WTC11 (cell line): ENCODE data around the gene SELENON. TPM values are rescaled to one million over a fixed set of nuclear protein-coding genes. Genes with fewer than 3 reads are reported as not detected.
A peak's percentile ranks its signal among the peaks of the same experiment; 100 is the strongest.

Source experiments
- ATAC-seq: fragments of 200-7000 bp; cut with Tn5 transposase; 2 replicates; pipeline ENCODE4 v1.10.0; 2021; ENCODE audit warnings: mild to moderate bottlenecking, moderate library complexity
- CTCF ChIA-PET: fragments of 300-600 bp; sonication (Branson Sonifier 250); formaldehyde crosslinking; loops from one replicate; lab custom pipeline; 2021; ENCODE audit warnings: antibody characterized with exemption; lab: Charles Lee
- POLR2A ChIA-PET: fragments of 350-600 bp; sonication (Branson Sonifier 250); formaldehyde crosslinking; loops from one replicate; lab custom pipeline; 2021; ENCODE audit warnings: antibody characterized with exemption; lab: Charles Lee
- DNase-seq: peaks from one replicate; pipeline ENCODE4 v3.0.0; 2021; ENCODE audit warnings: low spot score
- H3K27ac Mint-ChIP-seq: 2 replicates; pipeline ENCODE4 v1.8.0; 2021; ENCODE audit warnings: mixed read lengths
- H3K27me3 Mint-ChIP-seq: 2 replicates; pipeline ENCODE4 v1.8.0; 2021; ENCODE audit warnings: low read depth, mild to moderate bottlenecking, moderate library complexity, mixed read lengths
- H3K36me3 Mint-ChIP-seq: 2 replicates; pipeline ENCODE4 v1.8.0; 2021; ENCODE audit warnings: mixed read lengths
- H3K4me1 Mint-ChIP-seq: 2 replicates; pipeline ENCODE4 v1.8.0; 2022; ENCODE audit warnings: mixed read lengths
- H3K4me3 Mint-ChIP-seq: 2 replicates; pipeline ENCODE4 v1.8.0; 2021; ENCODE audit warnings: mild to moderate bottlenecking, moderate library complexity, mixed read lengths
- H3K9me3 Mint-ChIP-seq: 2 replicates; pipeline ENCODE4 v1.8.0; 2021; ENCODE audit warnings: mixed read lengths
- FOXP1 ChIP-seq: sonication (generic); formaldehyde crosslinking; IDR thresholded peaks from 2 replicates; pipeline ENCODE4 v1.8.0; 2022; ENCODE audit warnings: missing genetic modification reagents, mild to moderate bottlenecking, moderate library complexity, borderline replicate concordance
- MAX ChIP-seq: sonication (generic); formaldehyde crosslinking; IDR thresholded peaks from 2 replicates; pipeline ENCODE4 v1.8.0; 2022; ENCODE audit warnings: mild to moderate bottlenecking, missing genetic modification reagents
- NFYB ChIP-seq: sonication (generic); formaldehyde crosslinking; conservative IDR thresholded peaks from 2 replicates; pipeline ENCODE4 v1.8.0; 2022; ENCODE audit warnings: low read depth, missing genetic modification reagents
- RELA ChIP-seq: sonication (generic); formaldehyde crosslinking; IDR thresholded peaks from 2 replicates; pipeline ENCODE4 v1.8.1; 2022; ENCODE audit warnings: missing genetic modification reagents, mild to moderate bottlenecking, borderline replicate concordance
- ZNF121 ChIP-seq: sonication (generic); formaldehyde crosslinking; IDR thresholded peaks from 2 replicates; pipeline ENCODE4 v1.8.0; 2023; ENCODE audit warnings: missing genetic modification reagents
- ZNF281 ChIP-seq: sonication (generic); formaldehyde crosslinking; IDR thresholded peaks from 2 replicates; pipeline ENCODE4 v1.8.0; 2023; ENCODE audit warnings: mild to moderate bottlenecking, missing genetic modification reagents
- ZNF396 ChIP-seq: fragments of 250-450 bp; sonication (Bioruptor Pico); IDR thresholded peaks from 2 replicates; pipeline ENCODE4 v1.8.0; 2021; ENCODE audit warnings: mild to moderate bottlenecking, moderate library complexity, borderline replicate concordance
- total RNA-seq: library from RNA; stranded (reverse); gene quantifications from 3 replicates; pipeline ENCODE4 v1.2.3, GENCODE V29; 2021
- TF ChIP-seq, protein P1 (sequence below): sonication (generic); formaldehyde crosslinking; IDR thresholded peaks from 2 replicates; pipeline ENCODE4 v1.8.1; 2023; ENCODE audit warnings: mild to moderate bottlenecking, missing genetic modification reagents
- TF ChIP-seq, protein P2 (sequence below): fragments of 200-600 bp; IDR thresholded peaks from 2 replicates; pipeline ENCODE4 v1.8.0; 2022; ENCODE audit warnings: antibody characterized with exemption
- TF ChIP-seq, protein P3 (sequence below): sonication (generic); formaldehyde crosslinking; IDR thresholded peaks from 2 replicates; pipeline ENCODE4 v1.8.1; 2023; ENCODE audit warnings: mild to moderate bottlenecking, missing genetic modification reagents, borderline replicate concordance
- TF ChIP-seq, protein P4 (sequence below): sonication (generic); formaldehyde crosslinking; IDR thresholded peaks from 2 replicates; pipeline ENCODE4 v1.8.0; 2022; ENCODE audit warnings: mild to moderate bottlenecking, missing genetic modification reagents

SELENON gene
- total RNA-seq, 1 experiment from 2014 or later: 80.2 TPM

GRCh38 chr1:25798666-25799351, 1.2 kb upstream of the SELENON start:
- no peak overlapping the region for H3K27ac Mint-ChIP-seq
- no peaks in the 10 kb centered on the region; the same call in 1 of the 2 replicates for H3K36me3 Mint-ChIP-seq
- 0 out of 2 replicates have a peak, but pooled peaks have one; percentile 19 for TF ChIP-seq FOXP1
- TF ChIP-seq, protein P1, sequence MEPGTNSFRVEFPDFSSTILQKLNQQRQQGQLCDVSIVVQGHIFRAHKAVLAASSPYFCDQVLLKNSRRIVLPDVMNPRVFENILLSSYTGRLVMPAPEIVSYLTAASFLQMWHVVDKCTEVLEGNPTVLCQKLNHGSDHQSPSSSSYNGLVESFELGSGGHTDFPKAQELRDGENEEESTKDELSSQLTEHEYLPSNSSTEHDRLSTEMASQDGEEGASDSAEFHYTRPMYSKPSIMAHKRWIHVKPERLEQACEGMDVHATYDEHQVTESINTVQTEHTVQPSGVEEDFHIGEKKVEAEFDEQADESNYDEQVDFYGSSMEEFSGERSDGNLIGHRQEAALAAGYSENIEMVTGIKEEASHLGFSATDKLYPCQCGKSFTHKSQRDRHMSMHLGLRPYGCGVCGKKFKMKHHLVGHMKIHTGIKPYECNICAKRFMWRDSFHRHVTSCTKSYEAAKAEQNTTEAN (CRISPR knock-in tag): no peak
- no peak for TF ChIP-seq ZNF396 (CRISPR knock-in tag)
- TF ChIP-seq, protein P2, sequence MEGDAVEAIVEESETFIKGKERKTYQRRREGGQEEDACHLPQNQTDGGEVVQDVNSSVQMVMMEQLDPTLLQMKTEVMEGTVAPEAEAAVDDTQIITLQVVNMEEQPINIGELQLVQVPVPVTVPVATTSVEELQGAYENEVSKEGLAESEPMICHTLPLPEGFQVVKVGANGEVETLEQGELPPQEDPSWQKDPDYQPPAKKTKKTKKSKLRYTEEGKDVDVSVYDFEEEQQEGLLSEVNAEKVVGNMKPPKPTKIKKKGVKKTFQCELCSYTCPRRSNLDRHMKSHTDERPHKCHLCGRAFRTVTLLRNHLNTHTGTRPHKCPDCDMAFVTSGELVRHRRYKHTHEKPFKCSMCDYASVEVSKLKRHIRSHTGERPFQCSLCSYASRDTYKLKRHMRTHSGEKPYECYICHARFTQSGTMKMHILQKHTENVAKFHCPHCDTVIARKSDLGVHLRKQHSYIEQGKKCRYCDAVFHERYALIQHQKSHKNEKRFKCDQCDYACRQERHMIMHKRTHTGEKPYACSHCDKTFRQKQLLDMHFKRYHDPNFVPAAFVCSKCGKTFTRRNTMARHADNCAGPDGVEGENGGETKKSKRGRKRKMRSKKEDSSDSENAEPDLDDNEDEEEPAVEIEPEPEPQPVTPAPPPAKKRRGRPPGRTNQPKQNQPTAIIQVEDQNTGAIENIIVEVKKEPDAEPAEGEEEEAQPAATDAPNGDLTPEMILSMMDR: no peak
- TF ChIP-seq, all 79 proteins: peak for 1
- DNase-seq (no peak), ATAC-seq (no peak)
- peaks cover 36% of the 10 kb centered on the region for H3K4me1 Mint-ChIP-seq
- ChIA-PET POLR2A (interaction anchor here (1.0 kb wide), 1 partner anchor 19 kb away, joined by 4 read pairs; no protein-coding TSS in a partner anchor), CTCF (interaction anchor here (0.5 to 6.2 kb wide), 44 partner anchors 10 to 293 kb away, joined by 3 to 80 read pairs (median 5); partner anchors contain the start of gene MAN1C1)
- no peaks in the 10 kb centered on the region for H3K9me3 Mint-ChIP-seq
- peaks cover 4% of the 10 kb centered on the region for H3K27me3 Mint-ChIP-seq
- no peak overlapping the region for H3K4me3 Mint-ChIP-seq

- H3K27ac Mint-ChIP-seq: 0 out of 2 replicates have a peak overlapping the region, but pooled peaks have one; percentile 63
- POLR2A ChIA-PET: no interaction called here
- H3K27me3 Mint-ChIP-seq: peaks cover 4% of the 10 kb centered on the region
- TF ChIP-seq ZNF121 (CRISPR knock-in tag) (peak; percentile 61; the same call in 1 of the 2 replicates), NFYB (CRISPR knock-in tag) (no peak), ZNF281 (peak; percentile 27; the same call in 1 of the 2 replicates), MAX (CRISPR knock-in tag) (peak; percentile 86), RELA (no peak)
- TF ChIP-seq, protein P3, sequence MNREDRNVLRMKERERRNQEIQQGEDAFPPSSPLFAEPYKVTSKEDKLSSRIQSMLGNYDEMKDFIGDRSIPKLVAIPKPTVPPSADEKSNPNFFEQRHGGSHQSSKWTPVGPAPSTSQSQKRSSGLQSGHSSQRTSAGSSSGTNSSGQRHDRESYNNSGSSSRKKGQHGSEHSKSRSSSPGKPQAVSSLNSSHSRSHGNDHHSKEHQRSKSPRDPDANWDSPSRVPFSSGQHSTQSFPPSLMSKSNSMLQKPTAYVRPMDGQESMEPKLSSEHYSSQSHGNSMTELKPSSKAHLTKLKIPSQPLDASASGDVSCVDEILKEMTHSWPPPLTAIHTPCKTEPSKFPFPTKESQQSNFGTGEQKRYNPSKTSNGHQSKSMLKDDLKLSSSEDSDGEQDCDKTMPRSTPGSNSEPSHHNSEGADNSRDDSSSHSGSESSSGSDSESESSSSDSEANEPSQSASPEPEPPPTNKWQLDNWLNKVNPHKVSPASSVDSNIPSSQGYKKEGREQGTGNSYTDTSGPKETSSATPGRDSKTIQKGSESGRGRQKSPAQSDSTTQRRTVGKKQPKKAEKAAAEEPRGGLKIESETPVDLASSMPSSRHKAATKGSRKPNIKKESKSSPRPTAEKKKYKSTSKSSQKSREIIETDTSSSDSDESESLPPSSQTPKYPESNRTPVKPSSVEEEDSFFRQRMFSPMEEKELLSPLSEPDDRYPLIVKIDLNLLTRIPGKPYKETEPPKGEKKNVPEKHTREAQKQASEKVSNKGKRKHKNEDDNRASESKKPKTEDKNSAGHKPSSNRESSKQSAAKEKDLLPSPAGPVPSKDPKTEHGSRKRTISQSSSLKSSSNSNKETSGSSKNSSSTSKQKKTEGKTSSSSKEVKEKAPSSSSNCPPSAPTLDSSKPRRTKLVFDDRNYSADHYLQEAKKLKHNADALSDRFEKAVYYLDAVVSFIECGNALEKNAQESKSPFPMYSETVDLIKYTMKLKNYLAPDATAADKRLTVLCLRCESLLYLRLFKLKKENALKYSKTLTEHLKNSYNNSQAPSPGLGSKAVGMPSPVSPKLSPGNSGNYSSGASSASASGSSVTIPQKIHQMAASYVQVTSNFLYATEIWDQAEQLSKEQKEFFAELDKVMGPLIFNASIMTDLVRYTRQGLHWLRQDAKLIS (CRISPR knock-in tag): 0 out of 2 replicates have a peak, but pooled peaks have one; percentile 41
- TF ChIP-seq, protein P4, sequence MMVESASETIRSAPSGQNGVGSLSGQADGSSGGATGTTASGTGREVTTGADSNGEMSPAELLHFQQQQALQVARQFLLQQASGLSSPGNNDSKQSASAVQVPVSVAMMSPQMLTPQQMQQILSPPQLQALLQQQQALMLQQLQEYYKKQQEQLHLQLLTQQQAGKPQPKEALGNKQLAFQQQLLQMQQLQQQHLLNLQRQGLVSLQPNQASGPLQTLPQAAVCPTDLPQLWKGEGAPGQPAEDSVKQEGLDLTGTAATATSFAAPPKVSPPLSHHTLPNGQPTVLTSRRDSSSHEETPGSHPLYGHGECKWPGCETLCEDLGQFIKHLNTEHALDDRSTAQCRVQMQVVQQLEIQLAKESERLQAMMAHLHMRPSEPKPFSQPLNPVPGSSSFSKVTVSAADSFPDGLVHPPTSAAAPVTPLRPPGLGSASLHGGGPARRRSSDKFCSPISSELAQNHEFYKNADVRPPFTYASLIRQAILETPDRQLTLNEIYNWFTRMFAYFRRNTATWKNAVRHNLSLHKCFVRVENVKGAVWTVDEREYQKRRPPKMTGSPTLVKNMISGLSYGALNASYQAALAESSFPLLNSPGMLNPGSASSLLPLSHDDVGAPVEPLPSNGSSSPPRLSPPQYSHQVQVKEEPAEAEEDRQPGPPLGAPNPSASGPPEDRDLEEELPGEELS (CRISPR knock-in tag): 0 out of 2 replicates have a peak, but pooled peaks have one; percentile 37
- TF ChIP-seq, all 79 proteins: peak for 5
- H3K4me1 Mint-ChIP-seq: peaks cover 41% of the 10 kb centered on the region
- no peaks in the 10 kb centered on the region for H3K9me3 Mint-ChIP-seq
- CTCF ChIA-PET: interaction anchor here (0.6 to 6.2 kb wide), 16 partner anchors 8 to 311 kb away, joined by 3 to 80 read pairs (median 4); partner anchors contain the start of gene MAN1C1
- peak overlapping the region; percentile 61 for H3K4me3 Mint-ChIP-seq
- no peak for DNase-seq
- H3K36me3 Mint-ChIP-seq: no peaks in the 10 kb centered on the region; the same call in 1 of the 2 replicates
- ATAC-seq: no peak
These were observed 550 bp upstream of the SELENON start for GRCh38 chr1:25799352-25799934.
